Stimulated activated naive CD4-positive, alpha-beta T cell treated with Interleukin-2 at 50 U/mL for 16 hours (primary cell): ENCODE measurements around the gene SLC39A11.
"Not testable (repeated sequence)": the region's sequence is repeated elsewhere in the genome, so short reads cannot be mapped to it uniquely, and the experiment has no call there.

ENCODE experiments used
- DNase-seq: peaks from one replicate; lab custom pipeline; 2025; lab: John Stamatoyannopoulos, UW

Gene SLC39A11

DNA sequence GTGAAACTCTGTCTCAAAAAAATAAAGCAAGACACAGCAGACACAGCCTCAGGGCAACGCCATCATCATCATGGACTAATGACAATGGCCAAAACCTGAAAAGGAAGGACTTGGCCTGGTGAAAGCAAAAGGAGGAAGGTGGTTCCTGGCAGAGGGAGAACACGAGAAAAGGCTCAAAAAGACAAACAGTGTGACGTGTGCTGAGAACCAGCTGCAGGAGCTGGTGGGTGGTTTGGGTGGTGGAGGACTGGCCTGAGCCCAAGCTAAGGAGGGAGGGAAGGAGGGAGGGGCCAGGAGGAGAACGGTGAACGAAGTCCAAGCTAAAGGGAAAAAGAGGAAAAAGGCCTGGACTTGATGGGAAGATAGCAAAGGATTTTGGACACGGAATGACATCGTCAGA, 85.1 kb downstream of the SLC39A11 start:
- no peak for DNase-seq

DNA sequence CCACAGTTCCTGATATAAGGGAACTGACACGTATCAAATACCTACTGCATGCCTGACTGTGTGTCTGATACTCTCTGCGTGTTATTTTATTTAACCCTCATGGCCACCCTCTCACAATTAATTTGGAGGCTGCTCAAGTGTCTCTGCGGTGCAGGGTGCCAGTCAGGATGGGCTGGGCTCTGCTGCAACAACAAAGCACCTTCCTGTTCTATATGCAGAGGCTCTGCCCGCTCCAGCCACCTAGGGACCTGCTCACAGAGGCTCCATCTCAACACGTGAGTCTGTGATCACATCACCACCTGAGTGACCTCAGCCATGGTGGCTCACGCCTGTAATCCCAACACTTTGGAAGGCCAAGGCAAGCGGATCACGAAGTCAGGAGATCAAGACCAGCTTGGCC, 87.1 kb downstream of the SLC39A11 start:
- no peak for DNase-seq

DNA sequence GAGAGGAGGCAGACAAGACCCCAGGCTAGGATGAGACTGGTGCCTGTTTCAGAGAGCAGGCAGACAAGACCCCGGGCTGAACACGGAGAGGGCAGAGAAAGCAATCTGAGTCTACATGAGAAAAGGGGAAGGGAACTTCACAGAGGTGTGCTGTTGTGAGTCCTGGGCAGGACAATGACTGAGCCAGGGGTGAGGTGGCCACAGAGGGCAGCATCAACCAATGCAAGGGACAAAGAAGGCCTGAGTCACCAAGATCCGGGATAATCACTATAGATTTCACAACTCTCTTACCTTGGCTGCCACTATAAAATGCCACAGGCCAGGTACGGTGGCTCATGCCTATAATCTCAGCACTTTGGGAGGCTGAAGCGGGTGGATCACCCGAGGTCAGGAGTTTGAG, 89.0 kb downstream of the SLC39A11 start:
- no peak for DNase-seq

DNA sequence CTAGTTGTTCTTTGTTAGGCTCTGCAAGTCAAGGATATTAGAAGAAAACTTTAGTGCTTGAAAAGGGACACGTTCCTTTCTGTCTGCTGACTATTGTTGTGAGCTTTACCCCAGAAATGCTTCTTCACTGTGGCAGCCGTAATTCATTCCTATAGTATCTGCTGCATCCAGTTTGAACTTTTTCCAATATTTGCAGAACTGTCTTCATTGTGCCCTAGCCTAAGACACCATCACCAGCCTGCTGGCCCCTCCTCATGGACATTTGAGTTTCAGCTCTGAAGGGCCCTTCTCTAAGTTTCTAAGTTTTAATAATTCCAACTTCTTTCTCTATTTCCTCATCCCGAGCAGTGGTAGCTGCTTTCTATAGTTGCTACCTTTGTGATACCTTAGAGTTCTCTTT, 91.7 kb downstream of the SLC39A11 start:
- DNase-seq: no peak

DNA sequence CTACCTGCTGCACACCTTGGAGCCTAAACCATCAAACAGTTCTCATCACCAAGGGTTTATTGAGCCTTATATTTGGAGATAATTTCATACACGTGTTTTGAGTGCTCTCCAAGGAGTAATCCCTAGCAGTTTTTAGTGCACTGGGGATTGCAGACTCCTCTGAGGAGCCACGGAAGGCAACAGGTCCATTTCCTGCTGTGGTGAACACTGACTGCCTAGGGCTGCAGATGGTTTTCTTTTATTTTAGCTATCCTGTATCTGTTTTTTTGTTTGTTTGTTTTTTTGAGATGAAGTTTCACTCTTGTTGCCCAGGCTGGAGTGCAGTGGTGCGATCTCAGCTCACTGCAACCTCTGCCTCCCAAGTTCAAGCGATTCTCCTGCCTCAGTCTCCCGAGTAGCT, 93.0 kb downstream of the SLC39A11 start:
- not testable (repeated sequence) for DNase-seq

DNA sequence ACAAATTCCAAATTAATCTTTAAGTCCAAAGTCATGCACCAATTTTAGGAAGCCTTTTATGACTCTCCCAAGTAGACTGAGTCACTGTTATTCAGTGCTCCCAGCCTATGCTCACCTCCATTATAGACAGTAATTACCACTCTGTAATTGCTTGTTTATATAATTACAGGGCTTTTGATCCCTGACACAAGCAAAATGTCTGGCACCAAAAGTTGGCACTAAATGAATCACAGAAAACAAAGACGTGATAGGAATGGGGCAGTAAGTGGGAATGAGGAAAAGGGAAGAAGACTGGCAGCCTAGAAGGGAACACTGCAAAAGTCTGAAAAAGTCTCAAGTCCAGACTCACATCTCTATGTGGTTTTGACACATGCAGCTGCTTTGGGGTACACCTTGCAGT, 94.1 kb downstream of the SLC39A11 start:
- no peak for DNase-seq

DNA sequence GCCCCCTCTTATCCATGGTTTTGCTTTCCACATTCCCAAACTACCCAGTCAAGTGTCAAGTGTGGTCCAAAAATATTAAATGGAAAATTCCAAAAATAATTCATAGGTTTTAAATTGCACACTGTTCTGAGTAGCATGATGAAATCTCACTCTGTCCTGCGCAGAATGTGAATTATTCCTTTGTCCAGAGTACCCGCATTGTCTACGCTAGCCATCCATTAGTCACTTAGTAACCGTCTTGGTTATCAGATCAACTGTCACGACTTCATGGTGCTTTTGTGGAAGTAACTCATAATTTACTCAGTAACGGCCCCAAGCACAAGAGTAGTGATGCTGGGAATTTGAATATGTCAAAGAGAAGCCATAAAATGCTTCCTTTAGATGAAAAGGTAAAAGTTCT, 94.9 kb downstream of the SLC39A11 start:
- DNase-seq: no peak

DNA sequence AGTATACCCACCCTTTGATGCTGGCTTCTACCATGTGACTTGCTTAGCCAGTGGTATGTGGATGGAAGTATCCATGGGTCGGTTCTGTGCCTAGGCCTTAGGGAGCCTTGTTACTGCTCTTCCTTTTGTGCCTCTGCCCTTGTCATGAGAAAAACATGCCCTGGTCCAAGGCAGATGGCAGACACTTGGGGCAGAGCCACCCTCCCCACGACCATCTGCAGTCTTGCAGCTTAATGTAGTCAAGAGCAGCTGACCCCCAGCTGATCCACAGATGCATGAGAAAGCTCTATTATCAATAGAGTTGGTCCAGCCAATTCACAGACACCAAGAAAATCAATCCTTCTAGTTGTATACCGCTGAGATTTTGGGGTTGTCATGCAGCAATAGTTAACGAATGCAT, 95.7 kb downstream of the SLC39A11 start:
- no peak for DNase-seq

DNA sequence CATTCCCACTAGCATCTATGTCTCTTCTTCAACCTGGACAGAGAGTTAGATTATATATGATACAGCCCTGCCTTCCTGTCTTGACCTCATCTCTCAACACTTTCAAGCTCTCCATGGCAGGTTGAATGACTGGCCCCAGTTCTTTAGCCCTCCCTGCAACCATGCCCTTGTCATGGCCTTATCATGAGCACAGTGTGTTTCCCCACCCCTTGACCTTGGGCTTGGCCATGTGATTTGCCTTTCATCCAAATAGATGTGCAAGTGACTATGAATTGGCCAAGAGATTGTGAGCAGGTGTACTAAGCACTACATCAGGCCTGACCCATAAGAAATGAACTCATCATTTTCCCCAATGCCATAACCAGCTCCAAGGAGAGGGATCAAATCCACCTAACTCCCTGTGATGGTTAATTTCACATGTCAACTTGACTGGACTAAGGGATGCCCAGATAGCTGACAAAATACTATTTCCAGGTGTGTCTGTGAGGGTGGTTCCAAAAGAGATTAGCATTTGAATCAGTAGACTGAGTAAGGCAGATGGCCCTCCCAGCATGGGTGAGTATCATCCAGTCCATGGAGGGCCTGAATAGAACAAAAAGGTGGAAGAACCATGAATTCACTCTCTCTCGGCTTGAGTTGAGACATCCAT, 97.4 kb downstream of the SLC39A11 start:
- DNase-seq: no peak

DNA sequence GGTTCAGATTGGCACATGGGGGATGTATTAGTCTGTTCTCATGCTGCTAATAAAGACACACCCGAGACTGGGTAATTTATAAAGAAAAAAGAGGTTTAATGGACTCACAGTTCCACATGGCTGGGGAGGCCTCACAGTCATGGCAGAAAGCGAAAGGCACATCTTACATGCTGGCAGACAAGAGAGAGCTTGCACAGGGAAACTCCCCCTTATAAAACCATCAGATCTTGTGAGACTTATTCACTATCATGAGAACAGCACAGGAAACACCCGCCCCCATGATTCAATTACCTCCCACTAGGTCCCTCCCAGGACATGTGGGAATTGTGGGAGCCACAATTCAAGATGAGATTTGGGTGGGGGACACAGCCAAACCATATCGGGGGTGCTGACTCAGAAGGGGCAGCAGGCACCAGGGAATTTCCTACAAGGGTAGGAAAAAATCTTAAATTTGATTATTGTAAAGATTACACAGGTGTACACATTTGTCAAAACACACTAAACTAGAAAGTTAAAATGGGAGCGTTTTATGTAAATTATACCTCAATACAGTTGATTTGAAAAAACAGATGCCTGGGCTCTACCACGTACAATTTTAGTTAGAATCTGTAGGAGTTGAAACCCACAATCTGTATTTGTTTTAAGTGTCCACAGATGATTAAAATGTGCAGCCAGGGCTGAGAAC, 99.6 kb downstream of the SLC39A11 start:
- DNase-seq: peak; percentile 21

DNA sequence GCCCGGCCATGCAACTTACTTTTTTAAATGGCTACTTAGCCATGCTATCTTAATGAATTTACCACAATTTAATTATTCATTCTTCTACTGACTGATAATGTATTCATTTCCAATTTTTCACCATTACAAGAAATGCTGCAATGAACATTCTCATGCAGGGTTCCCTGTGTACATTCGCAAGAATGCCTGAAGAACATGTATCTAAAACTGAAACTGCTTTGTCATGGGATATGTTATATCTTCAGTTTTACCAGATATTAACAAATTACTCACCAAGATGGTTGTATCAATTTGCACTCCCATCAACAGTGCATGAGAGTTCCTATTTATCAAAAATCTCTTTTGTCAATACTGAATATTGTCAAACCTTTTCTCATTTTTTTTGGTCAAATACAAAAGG, 100.8 kb downstream of the SLC39A11 start:
- DNase-seq: no peak

DNA sequence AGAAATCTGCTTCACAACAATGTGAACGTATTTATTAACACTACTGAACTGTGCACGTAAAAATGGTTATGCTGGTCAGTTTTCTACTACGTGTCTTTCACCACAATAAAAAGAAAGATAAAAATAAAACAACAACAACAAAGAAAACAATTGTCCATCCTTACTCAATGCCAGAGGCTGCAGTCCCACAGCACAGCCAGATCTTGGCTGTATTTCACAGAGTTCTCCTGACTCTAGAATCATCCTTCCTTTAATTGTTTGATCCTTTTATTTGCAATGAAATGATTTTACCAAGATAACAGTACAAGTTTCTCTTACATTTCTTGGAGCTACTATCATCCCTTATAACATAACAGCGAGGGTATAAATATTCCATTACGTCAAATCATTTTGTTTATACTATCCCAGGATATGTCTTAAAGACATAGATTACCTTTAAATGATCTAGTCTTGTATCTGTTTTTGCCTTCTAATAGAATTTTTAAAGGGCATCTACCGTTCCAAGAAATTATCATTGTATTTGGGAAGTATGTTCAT, 103.3 kb downstream of the SLC39A11 start:
- DNase-seq: no peak

DNA sequence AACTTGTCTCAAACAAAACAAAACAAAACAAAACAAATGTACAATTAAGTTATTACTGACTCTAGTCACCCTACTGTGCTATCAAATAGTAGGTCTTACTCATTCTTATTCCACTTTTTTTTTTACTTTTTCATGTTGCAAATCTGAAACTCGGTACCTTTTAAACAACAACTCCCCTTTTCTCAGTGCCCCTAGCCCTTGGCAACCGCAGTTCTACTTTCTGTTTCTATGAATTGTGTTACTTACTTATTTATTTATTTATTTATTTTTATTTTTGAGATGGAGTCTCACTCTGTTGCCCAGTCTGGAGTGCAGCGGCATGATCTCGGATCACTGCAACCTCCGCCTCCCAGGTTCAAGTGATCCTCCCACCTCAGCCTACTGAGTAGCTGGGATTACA, 104.0 kb downstream of the SLC39A11 start:
- no peak for DNase-seq

DNA sequence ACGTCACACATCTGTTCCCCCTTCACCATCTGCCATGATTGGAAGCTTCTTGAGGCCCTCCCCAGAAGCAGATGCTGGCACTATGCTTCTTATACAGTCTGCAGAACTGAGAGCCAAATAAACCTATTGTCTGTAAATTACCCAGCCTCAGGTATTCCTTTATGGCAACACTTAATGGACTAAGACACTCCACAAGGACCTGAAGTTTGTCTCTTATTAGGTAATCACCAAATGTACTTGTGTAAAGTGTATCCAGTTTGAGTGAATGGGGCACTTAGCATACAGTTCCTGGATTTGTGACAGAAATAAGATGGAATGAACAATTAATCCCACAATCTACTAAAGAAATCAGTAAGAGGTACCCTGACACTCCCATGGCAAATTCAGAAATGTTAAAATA, 105.3 kb downstream of the SLC39A11 start:
- no peak for DNase-seq

DNA sequence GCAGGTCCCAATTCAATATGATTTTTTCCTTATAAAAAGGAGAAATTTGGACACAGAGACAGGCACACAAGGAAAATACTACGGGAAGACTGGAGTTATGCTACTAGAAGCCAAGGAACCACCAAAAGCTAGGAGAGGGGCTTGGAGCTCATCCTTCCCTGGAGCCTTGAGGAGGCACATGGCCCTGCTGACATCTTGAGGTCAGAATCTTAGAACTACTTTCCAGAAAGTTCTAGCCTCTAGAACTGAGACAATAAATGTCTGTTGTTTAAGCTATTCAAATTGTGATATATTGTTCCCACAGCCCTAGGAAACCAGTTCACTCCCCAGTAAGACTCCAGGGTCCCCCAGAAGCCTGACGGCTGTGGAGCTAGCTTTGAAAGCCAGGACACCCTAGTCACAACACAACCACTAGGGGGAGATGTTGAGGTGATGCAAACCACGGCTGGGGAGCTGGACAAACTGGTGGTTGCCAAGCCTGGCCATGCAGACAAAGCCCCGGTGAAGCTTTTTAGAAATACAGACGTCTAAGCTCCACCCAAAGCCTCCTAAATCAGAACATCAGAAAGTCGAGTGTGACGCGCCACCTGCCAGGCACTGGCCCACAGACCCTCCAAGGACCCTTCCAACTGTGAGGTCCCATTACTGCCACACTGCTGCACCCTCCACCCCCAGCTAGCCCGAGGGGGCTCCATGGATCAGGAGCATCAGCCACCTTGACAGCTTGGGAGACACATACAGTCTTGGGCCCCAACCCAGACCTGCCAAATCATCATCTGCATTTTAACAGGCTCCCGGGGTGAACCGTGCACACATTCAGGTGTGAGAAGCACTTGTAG, 106.4 kb downstream of the SLC39A11 start:
- peak; percentile 22 for DNase-seq

DNA sequence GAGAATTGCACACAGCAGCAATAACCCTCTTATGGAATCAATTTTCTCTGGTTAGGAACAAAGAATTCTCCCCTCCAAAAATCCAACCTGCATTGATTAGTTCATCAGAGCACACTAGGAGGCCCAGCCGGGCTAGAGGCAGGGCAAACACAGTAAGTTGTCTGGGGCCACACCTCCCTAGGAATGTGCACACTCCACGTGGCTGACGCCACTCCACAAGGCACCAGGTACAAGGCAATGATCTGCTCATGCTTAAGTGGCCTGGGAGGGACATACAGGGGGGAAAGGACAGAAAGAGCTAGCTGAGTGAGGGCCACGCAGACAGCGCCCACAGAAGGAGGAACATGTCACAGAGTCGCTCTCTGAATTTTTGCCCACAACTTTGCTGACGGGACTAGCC, 107.6 kb downstream of the SLC39A11 start:
- no peak for DNase-seq

DNA sequence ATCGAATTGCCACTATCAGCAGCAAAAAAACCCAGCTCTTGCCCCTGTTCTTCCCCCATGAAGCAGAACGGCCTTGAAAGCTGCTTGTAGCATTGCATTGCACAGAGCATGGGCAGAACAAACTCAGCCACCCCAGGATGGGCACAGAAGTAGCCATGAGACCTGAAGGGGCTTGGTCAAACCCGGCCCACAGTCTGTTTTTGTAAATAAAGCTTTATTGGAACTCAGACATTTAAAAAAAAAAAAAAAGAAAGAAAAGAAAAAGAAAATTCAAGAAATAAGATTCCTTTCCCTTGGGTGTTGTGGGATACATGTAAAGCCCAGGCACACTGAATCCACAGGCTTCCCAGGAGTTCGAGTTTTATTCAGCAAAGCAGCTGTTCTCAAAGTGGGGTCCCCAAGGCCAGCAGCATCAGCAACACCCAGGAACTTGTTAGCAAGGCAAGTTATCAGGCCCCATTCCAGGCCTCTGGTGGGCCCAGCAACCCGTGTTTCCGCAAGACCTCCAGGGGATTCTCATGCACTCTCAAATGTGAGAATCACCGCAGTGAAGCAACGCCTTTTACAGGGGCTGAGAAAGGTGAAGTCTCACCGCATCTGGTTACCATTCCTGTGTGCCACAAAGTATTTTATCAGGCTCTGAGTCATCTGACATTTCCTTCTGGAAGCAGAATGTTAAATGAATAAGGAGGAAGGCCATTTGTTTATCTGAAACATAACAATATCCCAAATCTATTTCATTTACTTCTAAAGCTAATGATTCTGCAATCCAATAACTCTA, 108.2 kb downstream of the SLC39A11 start:
- no peak for DNase-seq

DNA sequence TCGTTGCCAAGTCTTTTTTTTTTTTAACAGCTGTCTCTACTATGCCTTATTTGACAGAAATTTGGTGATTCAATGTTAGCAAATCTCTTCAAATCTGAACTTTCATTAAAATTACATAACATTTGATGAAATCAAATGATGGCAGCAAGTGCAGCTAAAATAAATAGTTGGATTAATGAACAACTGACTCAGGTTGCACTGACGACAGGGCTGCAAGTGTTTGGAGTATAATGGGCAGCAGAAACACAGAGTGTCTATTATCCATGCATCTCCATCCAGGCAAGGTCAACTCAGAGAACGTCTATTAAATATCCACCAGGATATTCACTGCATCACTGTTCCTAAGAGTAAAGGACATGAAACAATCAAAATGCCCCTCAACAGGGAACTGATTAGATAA, 109.8 kb downstream of the SLC39A11 start:
- DNase-seq: no peak

DNA sequence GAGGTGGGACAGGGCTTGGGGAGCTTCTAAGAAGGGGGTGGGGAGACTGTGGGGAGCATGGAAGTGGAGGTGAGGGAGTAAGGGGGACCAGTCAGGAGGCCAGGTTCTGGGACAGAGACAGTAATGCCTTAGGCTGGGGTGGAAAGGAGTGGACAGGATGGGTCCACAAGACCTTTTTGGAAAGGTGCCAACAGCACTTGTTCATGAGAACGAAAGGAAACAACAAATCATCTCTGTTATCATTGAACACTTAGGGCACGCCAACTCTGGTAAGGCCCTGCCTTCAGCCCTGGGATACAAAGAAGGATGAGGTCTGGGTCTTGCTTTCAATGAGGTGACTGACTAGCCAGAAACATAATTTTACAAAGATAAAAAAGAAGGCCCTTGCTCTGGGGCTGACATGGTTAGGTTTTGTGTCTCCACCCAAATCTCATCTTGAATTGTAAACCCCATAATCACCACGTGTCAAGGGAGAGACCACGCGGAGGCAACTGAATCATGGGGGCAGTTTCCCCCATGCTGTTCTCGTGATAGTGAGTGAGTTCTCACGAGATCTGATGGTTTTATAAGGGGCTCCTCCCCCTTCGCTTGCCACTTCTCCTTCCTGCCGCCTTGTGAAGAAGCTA, 113.8 kb downstream of the SLC39A11 start:
- no peak for DNase-seq

DNA sequence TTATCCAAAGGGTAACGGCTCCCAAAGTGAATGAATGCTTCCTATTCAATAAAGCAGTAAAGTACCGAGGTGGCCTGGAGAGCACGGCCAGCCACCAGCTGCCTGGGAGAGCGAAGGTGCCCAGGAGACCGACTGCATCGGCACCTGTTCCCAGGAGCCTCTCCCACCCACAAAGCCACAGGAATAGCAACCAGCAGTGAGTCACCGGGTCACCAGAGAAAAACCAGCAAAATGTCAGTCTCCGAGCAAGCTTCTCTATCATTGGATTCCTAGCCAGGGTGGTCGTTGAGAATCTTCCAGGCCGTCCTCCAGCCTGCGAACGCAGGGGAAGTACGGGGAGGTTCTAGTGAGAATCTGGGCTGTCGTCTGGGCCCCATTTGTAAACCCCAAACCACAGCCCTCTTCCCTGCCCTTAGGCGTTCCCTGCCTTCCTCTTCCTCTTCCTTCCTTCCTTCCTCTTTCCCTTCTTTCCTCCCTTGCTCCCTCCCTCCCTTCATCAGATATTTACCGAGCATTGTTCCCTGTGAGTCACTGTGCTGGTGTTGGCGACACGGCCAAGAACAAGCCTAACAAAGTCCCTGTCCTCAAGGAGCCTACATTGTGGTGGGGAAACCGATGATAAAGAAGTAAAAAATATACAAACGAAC, 114.6 kb downstream of the SLC39A11 start:
- no peak for DNase-seq
